Activated CD8-positive, alpha-beta T cell treated with anti-CD3 and anti-CD28 coated beads, Interleukin-2, amount 10 ng/mL, durations not matched to agents 7 days and 5 days (primary cell): ENCODE measurements around the gene REPS2. TPM values are rescaled to one million over a fixed set of nuclear protein-coding genes. Genes with fewer than 3 reads are reported as not detected.
A peak's percentile ranks its signal among the peaks of the same experiment; 100 is the strongest.

Experiments
- ATAC-seq: fragments of 150-1000 bp; cut with Tn5 transposase; one replicate; pipeline ENCODE4 v1.10.0; 2021; ENCODE audit warnings: moderate library complexity
- CTCF ChIA-PET: fragments of 350-600 bp; sonication (Branson Sonifier 250); formaldehyde crosslinking; loops from one replicate; lab custom pipeline; 2021; ENCODE audit warnings: antibody characterized with exemption; lab: Charles Lee
- POLR2A ChIA-PET: fragments of 350-600 bp; sonication (Branson Sonifier 250); formaldehyde crosslinking; loops from one replicate; lab custom pipeline; 2021; ENCODE audit warnings: antibody characterized with exemption; lab: Charles Lee
- DNase-seq: peaks from one replicate; pipeline ENCODE4 v3.0.0-alpha.2; 2020
- H3K27ac Mint-ChIP-seq: one replicate; pipeline ENCODE4 v1.8.0; 2021; ENCODE audit warnings: mild to moderate bottlenecking, mixed read lengths
- H3K27me3 Mint-ChIP-seq: one replicate; pipeline ENCODE4 v1.8.0; 2021; ENCODE audit warnings: low read depth, mixed read lengths
- H3K36me3 Mint-ChIP-seq: one replicate; pipeline ENCODE4 v1.8.0; 2021; ENCODE audit warnings: low read depth, mixed read lengths
- H3K4me1 Mint-ChIP-seq: one replicate; pipeline ENCODE4 v1.8.0; 2021; ENCODE audit warnings: low read depth, mixed read lengths
- H3K4me3 Mint-ChIP-seq: one replicate; pipeline ENCODE4 v1.8.0; 2021; ENCODE audit warnings: mild to moderate bottlenecking, mixed read lengths
- H3K9me3 Mint-ChIP-seq: one replicate; pipeline ENCODE4 v1.8.0; 2022; ENCODE audit warnings: mixed read lengths; ENCODE audit not compliant: insufficient read depth
- total RNA-seq, 2 experiments: library from RNA; stranded (reverse); gene quantifications; one replicate each; pipeline ENCODE4 v1.2.3, GENCODE V29; 2021

REPS2 gene
- total RNA-seq, 2 experiments from 2014 or later: not detected

- Mint-ChIP-seq H3K4me1 (no peaks in the 10 kb centered on the region), H3K4me3 (no peak overlapping the region), H3K9me3 (no peaks in the 10 kb centered on the region), H3K36me3 (no peaks in the 10 kb centered on the region), H3K27ac (no peak overlapping the region), H3K27me3 (no peaks in the 10 kb centered on the region)
- no peak for ATAC-seq
- DNase-seq: no peak
- ChIA-PET CTCF (interaction anchor here (2.2 kb wide), 1 partner anchor 216 kb away, joined by 7 read pairs; no protein-coding TSS in a partner anchor), POLR2A (no interaction called here)
These were observed 95.6 kb downstream of the REPS2 start for GRCh38 chrX:17042037-17042436.

DNA sequence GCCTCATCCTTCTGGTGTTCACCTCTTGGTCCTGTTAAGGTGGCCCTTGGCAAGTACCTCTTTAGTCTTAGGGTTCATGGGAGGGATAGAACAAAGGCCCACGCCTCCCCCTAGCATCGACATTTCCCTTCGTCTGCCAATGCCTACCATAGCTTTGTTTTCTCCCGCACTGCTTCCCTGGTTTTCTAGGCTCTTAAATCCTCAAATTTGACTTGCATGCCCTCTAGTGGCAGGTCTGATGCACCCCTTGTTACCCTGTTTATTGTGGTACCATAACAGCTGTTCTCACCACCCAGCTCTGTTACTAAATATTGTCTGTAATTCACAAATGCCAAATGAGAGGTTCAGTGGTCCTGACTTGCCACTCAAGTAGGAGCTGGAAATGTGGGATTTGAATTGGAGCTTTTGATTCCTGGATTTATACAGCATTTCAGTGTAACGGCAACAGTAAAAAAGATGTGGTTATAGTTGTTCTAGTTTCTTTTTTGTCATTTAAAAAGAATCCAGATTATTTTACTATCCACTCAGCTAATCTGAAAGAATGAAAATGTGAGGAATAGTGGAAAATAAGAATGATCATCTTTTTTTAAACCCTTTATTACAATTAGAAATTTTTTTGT, 100.1 kb downstream of the REPS2 start:
- Mint-ChIP-seq H3K4me3 (no peak overlapping the region), H3K36me3 (no peaks in the 10 kb centered on the region), H3K27ac (no peak overlapping the region), H3K9me3 (no peaks in the 10 kb centered on the region), H3K27me3 (no peaks in the 10 kb centered on the region), H3K4me1 (no peaks in the 10 kb centered on the region)
- DNase-seq (peak; percentile 43), ATAC-seq (no peak)
- ChIA-PET POLR2A (no interaction called here), CTCF (interaction anchor here (0.8 to 2.9 kb wide), 10 partner anchors 10 to 222 kb away, joined by 3 to 35 read pairs (median 6); no protein-coding TSS in a partner anchor)

DNA sequence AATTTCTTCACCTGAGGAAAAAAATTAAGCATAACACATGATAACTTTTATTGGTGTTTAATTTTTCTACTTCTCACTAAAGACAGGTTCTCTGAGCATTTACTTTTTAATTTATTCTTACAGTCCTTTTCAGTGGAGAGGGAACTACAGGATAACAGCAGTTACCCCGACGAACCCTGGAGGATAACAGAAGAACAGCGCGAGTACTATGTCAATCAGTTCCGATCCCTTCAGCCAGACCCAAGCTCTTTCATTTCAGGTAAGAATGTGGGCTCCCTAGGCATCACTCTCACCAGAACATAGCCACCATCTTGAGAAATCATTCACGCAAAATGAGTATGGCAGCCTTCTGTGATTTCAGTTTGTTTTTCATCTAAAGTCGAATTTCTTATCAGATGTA, 100.8 kb downstream of the REPS2 start:
- Mint-ChIP-seq H3K27ac (no peak overlapping the region), H3K4me1 (no peaks in the 10 kb centered on the region), H3K27me3 (no peaks in the 10 kb centered on the region), H3K36me3 (no peaks in the 10 kb centered on the region), H3K9me3 (no peaks in the 10 kb centered on the region), H3K4me3 (no peak overlapping the region)
- DNase-seq (no peak), ATAC-seq (no peak)
- ChIA-PET POLR2A (no interaction called here), CTCF (interaction anchor here (1.1 to 2.9 kb wide), 9 partner anchors 11 to 223 kb away, joined by 3 to 35 read pairs (median 7); no protein-coding TSS in a partner anchor)

GRCh38 chrX:17052210-17052609, 105.8 kb downstream of the REPS2 start:
- ATAC-seq (no peak), DNase-seq (no peak)
- Mint-ChIP-seq H3K36me3 (no peaks in the 10 kb centered on the region), H3K9me3 (no peaks in the 10 kb centered on the region), H3K4me1 (no peaks in the 10 kb centered on the region), H3K27ac (no peak overlapping the region), H3K4me3 (no peak overlapping the region), H3K27me3 (no peaks in the 10 kb centered on the region)
- ChIA-PET POLR2A (no interaction called here), CTCF (interaction anchor here (0.6 to 1.8 kb wide), 2 partner anchors 19 to 226 kb away, joined by 3 to 4 read pairs; no protein-coding TSS in a partner anchor)

DNA sequence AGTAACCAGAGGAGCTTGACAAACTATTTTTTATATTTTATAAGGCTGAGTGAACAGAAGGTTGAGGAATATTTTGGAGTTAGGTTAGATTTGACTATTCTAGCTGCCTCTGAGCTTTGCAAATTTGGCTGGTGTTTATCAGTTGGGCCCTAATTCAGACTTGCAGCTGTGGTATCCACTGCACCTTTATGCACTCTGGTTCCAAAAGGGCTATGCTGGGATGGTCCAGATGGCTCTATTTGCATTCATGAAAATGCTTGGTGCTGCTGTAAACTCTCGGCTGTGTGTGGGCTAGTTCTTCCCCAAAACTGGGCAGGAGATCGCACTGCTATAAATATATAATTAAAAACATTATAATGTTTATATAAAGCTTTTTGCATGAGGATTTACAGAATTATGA, 106.3 kb downstream of the REPS2 start:
- Mint-ChIP-seq H3K9me3 (no peaks in the 10 kb centered on the region), H3K4me1 (no peaks in the 10 kb centered on the region), H3K27me3 (no peaks in the 10 kb centered on the region), H3K27ac (no peak overlapping the region), H3K36me3 (no peaks in the 10 kb centered on the region), H3K4me3 (no peak overlapping the region)
- no peak for DNase-seq
- CTCF ChIA-PET: interaction anchor here (1.8 kb wide), 1 partner anchor 227 kb away, joined by 4 read pairs; no protein-coding TSS in a partner anchor
- POLR2A ChIA-PET: no interaction called here
- ATAC-seq: no peak

DNA sequence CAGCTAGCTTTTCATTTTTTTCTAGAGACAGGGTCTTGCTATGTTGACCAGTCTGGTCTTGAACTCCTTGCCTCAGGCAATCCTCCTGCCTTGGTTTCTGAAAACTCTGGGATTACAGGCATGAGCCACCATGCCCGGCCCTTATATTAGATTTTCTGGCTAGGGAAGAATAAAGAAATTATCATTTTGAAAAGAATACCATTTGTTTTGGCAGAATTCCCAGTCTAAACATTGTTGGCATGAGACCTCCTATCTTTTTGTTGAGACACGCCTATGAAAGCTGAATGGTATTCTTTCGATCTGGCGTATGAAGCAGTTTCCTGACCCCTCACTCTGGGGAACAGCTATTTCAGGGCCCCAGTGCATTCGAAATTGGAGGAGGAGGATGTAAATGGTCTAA, 107.0 kb downstream of the REPS2 start:
- H3K27ac Mint-ChIP-seq: no peak overlapping the region
- DNase-seq: no peak
- no peaks in the 10 kb centered on the region for H3K4me1 Mint-ChIP-seq
- ChIA-PET CTCF (interaction anchor here (1.0 to 1.8 kb wide), 2 partner anchors 161 to 228 kb away, joined by 3 to 4 read pairs; no protein-coding TSS in a partner anchor), POLR2A (no interaction called here)
- ATAC-seq: no peak
- no peaks in the 10 kb centered on the region for H3K36me3 Mint-ChIP-seq
- no peaks in the 10 kb centered on the region for H3K9me3 Mint-ChIP-seq
- H3K4me3 Mint-ChIP-seq: no peak overlapping the region
- no peaks in the 10 kb centered on the region for H3K27me3 Mint-ChIP-seq

DNA sequence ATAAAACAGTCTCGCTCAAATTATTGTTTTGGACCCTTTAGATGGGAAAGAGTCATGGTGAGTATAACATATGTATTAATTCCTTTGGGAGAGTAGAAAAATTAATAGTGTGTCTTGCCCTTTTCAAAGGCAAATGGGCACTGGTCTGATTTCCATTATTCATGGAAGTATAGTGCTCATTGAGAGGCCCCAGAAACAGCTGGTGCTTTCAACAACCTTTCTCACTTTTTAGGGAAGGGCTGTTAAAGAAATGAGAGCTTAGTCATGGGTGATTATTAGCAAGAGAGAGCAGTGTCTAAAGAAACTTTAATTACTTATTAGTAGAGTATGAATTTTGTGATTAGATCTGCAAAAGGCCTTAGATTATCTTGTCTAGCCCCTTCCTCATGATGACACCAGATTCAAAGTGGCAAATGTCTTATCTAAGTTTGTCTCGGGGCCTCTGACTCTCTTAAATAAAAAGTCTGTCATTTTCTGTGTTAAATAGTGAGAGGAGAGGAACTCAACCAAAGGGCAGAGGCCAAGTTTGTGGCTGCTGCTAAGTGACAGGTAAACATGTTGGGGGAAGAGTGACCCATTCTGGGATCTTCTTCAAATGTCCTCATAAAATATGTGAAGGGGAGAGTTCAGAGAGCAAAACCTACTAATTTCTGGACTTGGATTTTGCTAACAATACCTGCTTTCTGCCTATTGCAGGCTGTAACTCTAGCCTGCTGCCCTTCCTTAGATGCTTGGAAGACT, 110.6 kb downstream of the REPS2 start:
- Mint-ChIP-seq H3K27me3 (no peaks in the 10 kb centered on the region), H3K4me3 (no peak overlapping the region), H3K36me3 (no peaks in the 10 kb centered on the region), H3K9me3 (no peaks in the 10 kb centered on the region), H3K4me1 (no peaks in the 10 kb centered on the region), H3K27ac (no peak overlapping the region)
- POLR2A ChIA-PET: no interaction called here
- DNase-seq (no peak), ATAC-seq (no peak)
- CTCF ChIA-PET: interaction anchor here (0.7 kb wide), 1 partner anchor 1939 kb away, joined by 4 read pairs; no protein-coding TSS in a partner anchor

- DNase-seq: no peak
- H3K27ac Mint-ChIP-seq: no peak overlapping the region
- H3K9me3 Mint-ChIP-seq: no peaks in the 10 kb centered on the region
- ChIA-PET CTCF (no interaction called here), POLR2A (no interaction called here)
- H3K36me3 Mint-ChIP-seq: no peaks in the 10 kb centered on the region
- no peaks in the 10 kb centered on the region for H3K27me3 Mint-ChIP-seq
- no peaks in the 10 kb centered on the region for H3K4me1 Mint-ChIP-seq
- no peak overlapping the region for H3K4me3 Mint-ChIP-seq
- ATAC-seq: no peak
These were observed 115.6 kb downstream of the REPS2 start for GRCh38 chrX:17062065-17062464.

GRCh38 chrX:17065100-17065499, 118.6 kb downstream of the REPS2 start:
- Mint-ChIP-seq H3K27me3 (no peaks in the 10 kb centered on the region), H3K36me3 (no peaks in the 10 kb centered on the region), H3K27ac (no peak overlapping the region), H3K4me1 (no peaks in the 10 kb centered on the region), H3K4me3 (no peak overlapping the region), H3K9me3 (no peaks in the 10 kb centered on the region)
- ATAC-seq (no peak), DNase-seq (no peak)
- POLR2A ChIA-PET: no interaction called here
- CTCF ChIA-PET: no interaction called here

GRCh38 chrX:17067534-17067933, 121.1 kb downstream of the REPS2 start:
- Mint-ChIP-seq H3K27ac (no peak overlapping the region), H3K9me3 (no peaks in the 10 kb centered on the region), H3K4me3 (no peak overlapping the region), H3K4me1 (no peaks in the 10 kb centered on the region), H3K27me3 (peaks cover 2% of the 10 kb centered on the region), H3K36me3 (no peaks in the 10 kb centered on the region)
- ATAC-seq: no peak
- ChIA-PET CTCF (no interaction called here), POLR2A (no interaction called here)
- DNase-seq: no peak

GRCh38 chrX:17072301-17072700, 125.8 kb downstream of the REPS2 start:
- Mint-ChIP-seq H3K4me3 (no peak overlapping the region), H3K27me3 (peaks cover 12% of the 10 kb centered on the region), H3K27ac (no peak overlapping the region), H3K9me3 (no peaks in the 10 kb centered on the region), H3K4me1 (peaks cover 6% of the 10 kb centered on the region), H3K36me3 (no peaks in the 10 kb centered on the region)
- CTCF ChIA-PET: no interaction called here
- POLR2A ChIA-PET: no interaction called here
- ATAC-seq (no peak), DNase-seq (no peak)

GRCh38 chrX:17072721-17073230, 126.3 kb downstream of the REPS2 start:
- no peak for ATAC-seq
- no peak overlapping the region for H3K27ac Mint-ChIP-seq
- CTCF ChIA-PET: no interaction called here

More at GRCh38 chrX:17072721-17073230, 126.3 kb downstream of the REPS2 start:
- Mint-ChIP-seq H3K4me3 (no peak overlapping the region), H3K36me3 (no peaks in the 10 kb centered on the region), H3K27me3 (peaks cover 12% of the 10 kb centered on the region), H3K4me1 (peaks cover 6% of the 10 kb centered on the region), H3K9me3 (no peaks in the 10 kb centered on the region)
- no peak for DNase-seq
- POLR2A ChIA-PET: no interaction called here
